ENCODE data around the gene ZFYVE26. TPM values are rescaled to one million over a fixed set of nuclear protein-coding genes. Genes with fewer than 3 reads are reported as not detected.

The ZFYVE26 gene
- total RNA-seq (2022; extraction: Qiagen RNA extraction), result 5.0 to 6.5 TPM (median 5.5 TPM) in 5 replicates

DNA sequence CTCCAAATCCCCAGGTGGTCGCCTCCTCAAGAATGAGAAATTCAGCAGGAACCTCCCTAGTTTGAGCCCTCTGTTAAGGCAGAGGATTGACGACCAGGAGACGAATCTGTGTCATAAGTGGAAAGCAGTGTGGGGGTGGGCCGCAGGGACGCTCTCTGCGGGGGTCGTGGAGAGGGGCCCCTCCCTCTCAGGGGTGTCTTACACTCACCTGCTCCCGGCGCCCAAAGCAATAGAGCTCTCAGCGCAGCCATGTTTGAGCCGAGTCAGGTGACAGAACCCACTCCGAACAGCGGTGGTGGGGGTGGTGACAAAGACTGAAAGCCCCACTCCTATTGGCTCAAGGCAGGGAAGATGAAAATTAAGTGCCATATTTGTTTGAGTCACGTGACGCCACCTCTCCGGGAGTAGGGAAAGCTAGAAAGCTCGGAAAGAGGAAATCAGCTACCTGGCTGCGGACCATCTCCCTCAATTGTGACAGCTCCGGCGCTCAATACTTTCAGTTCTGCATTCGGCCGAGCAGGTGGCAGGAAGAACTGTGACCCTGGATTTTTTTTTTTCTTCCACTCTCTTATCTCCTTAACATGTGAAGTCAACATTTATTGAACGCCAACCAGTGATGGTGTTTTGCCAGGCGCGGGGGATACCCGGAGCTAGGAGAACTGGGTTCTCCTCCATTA is at the start of gene ZFYVE26:
ZFYVE26 (minus strand) TSS at position 265 of the 677 bp plus-strand sequence. CDS start 627 bp downstream, outside the sequence.

DNA sequence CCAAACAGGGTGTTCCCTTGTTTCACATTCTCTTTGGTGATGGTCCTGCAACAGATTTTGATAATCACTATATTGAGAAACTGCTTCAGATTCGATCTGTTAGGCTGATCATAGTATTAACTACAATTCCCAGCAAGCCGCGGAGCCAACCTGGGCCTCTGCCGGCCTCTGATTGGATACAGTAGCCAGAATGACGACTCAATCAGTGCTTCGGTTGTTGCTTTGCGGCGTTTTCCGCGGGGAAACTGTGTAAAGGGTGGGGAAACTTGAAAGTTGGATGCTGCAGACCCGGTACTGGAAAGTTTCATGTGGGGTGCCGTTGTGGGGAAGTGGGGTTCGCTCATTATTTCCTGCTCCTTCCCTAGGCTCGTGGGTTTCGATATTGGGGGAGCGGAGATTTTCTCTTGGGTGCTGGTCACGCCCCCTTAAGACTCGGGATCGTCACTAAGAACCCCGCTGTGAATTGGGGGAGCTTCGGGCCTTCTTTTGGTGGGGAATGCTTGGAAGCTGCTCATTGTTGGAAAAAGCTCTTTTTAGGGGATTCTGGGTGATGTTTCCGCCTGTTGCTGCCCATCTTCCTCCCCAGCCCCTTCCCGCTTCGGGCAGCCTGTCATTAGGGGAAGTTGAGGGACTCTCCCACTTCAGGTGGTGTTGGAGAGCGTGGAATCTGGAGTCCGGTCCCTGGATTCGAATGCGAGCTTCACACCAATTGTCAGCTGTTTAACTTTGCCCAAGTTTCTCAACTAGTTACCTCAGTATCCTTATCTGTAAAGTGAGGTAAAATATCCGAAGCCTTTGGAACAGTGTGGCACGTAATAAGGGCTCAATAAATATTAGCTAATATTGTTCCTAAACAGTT is 3.4 kb upstream of the ZFYVE26 start, which contains the start of gene RAD51B:
RAD51B (plus strand) TSS at position 217 of the 859 bp plus-strand sequence.

DNA sequence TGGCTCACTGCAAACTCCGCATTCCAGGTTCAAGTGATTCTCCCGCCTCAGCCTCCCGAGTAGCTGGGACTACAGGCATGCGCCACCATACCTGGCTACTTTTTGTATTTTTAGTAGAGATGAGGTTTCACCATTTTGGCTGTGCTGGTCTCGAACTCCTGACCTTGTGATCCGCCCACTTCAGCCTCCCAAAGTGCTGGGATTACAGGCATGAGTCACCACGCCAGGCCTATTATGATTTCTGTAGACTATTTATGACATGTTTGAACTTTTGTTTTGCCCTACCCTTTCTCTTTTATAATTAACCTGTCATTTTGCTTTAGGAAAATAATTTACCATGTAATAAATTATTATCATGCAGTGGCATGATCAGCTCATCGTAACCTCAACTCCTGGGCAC is 114.9 kb downstream of the ZFYVE26 start, which contains the start of gene RDH12:
RDH12 (plus strand) TSS at position 395 of the 400 bp plus-strand sequence. CDS start 20,757 bp downstream, outside the sequence.

Other genes starting within 250 kb of the ZFYVE26 start
- gene PIGH, start 216.3 kb downstream of the ZFYVE26 start, total RNA-seq (2022; extraction: Qiagen RNA extraction), result 18.3 to 20.6 TPM (median 19.3 TPM) in 5 replicates
- 1.5 to 2.0 TPM (median 1.9 TPM) in 5 replicates for gene ARG2, start 196.7 kb downstream of the ZFYVE26 start, total RNA-seq (2022; extraction: Qiagen RNA extraction)
- 71.6 to 90.6 TPM (median 85.9 TPM) in 5 replicates for gene VTI1B, start 142.0 kb downstream of the ZFYVE26 start, total RNA-seq (2022; extraction: Qiagen RNA extraction)
- gene RDH11, start 120.8 kb downstream of the ZFYVE26 start, total RNA-seq (2022; extraction: Qiagen RNA extraction), result 55.2 to 66.1 TPM (median 57.3 TPM) in 5 replicates
- 0.05 to 0.14 TPM (median 0.06 TPM) in 3 of 5 replicates, not detected in the others for gene RDH12, start 114.7 kb downstream of the ZFYVE26 start, total RNA-seq (2022; extraction: Qiagen RNA extraction)
- 4.3 to 6.1 TPM (median 5.2 TPM) in 5 replicates for gene RAD51B, start 3.2 kb upstream of the ZFYVE26 start, total RNA-seq (2022; extraction: Qiagen RNA extraction)

Data from A549 treated with Hydrocortisone at 1 μM for 4 hours (cell line).